Cardiac muscle cell (in vitro differentiated cells and primary cell): ENCODE measurements around the gene RYK. TPM values are rescaled to one million over a fixed set of nuclear protein-coding genes. Genes with fewer than 3 reads are reported as not detected.

Experiments
- DNase-seq, 2 donors: peaks; one replicate each; pipeline versions ENCODE4 v3.0.0 to v3.0.0-alpha.2; 2010 to 2017; ENCODE audit warnings: low read depth in 1 of 2, low spot score in 1 of 2
- H3K27ac ChIP-seq: fragments of 200-600 bp; sonication (generic); 2 replicates; pipeline ENCODE4 v1.5.1; 2016
- H3K27me3 ChIP-seq: fragments of 200-600 bp; sonication (generic); 2 replicates; pipeline ENCODE4 v1.6.0; 2016; ENCODE audit warnings: control low read depth
- H3K36me3 ChIP-seq: fragments of 200-600 bp; sonication (generic); 2 replicates; pipeline ENCODE4 v1.5.1; 2016; ENCODE audit warnings: control low read depth
- H3K4me1 ChIP-seq: fragments of 200-600 bp; sonication (generic); 2 replicates; pipeline ENCODE4 v1.8.1; 2017; ENCODE audit warnings: low read depth, mild to moderate bottlenecking, mixed run types
- H3K4me3 ChIP-seq: fragments of 200-600 bp; sonication (generic); 2 replicates; pipeline ENCODE4 v1.5.1; 2016; ENCODE audit warnings: mild to moderate bottlenecking
- H3K9me3 ChIP-seq: fragments of 200-600 bp; sonication (generic); 2 replicates; pipeline ENCODE4 v1.5.1; 2017; ENCODE audit warnings: low read depth, mild to moderate bottlenecking, control low read depth
- CTCF ChIP-seq: IDR thresholded peaks from 2 replicates; pipeline ENCODE4 v1.5.1; 2012; ENCODE audit warnings: low read depth, mild to moderate bottlenecking, low read length
- polyA plus RNA-seq: library from polyadenylated mRNA; unstranded; fragments of >200 nt; fragmentation: Nextera tagmentation; extraction: Ambion mirVana; gene quantifications from 2 replicates; pipeline ENCODE4 v1.2.1, GENCODE V29; 2016
- total RNA-seq: library from RNA; depleted of rRNA; stranded (reverse); fragments of >200 nt; gene quantifications from 2 replicates; pipeline ENCODE4 v1.2.3, GENCODE V29; 2016

Gene RYK
- total and polyA plus RNA-seq, 2 experiments from 2014 or later, result 61.8 to 73.3 TPM

GRCh38 chr3:134235577-134236076, 15.0 kb downstream of the RYK start:
- H3K27ac ChIP-seq, result peak overlapping the region; percentile 58
- H3K27me3 ChIP-seq, result no peaks in the 10 kb centered on the region

DNA sequence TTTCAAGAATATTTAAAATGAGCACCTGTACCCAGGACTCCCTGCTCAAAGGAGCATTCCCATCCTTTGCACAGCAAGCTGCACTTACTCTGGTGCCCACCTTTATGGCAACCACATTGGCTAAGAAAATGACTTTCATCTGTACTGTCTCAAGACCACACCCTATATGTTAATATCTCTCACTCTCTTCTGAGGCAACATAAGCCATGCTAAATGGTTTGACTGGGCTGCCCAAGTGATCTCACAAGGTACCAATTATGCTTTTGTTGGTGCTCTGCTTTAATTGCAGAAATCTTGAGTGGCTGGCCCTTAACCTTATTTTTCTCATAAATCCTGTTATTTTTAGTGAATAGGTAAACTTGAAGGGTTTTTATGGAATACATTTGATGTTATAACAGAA, 17.7 kb downstream of the RYK start:
- H3K27me3 ChIP-seq, result no peaks in the 10 kb centered on the region
- no peak for TF ChIP-seq CTCF
- no peaks in the 10 kb centered on the region for H3K36me3 ChIP-seq
- peaks cover 23% of the 10 kb centered on the region for H3K4me1 ChIP-seq
- no peak overlapping the region for H3K4me3 ChIP-seq
- H3K27ac ChIP-seq, result no peak overlapping the region
- DNase-seq, result no peak
- H3K9me3 ChIP-seq, result no peaks in the 10 kb centered on the region

More at GRCh38 chr3:134235577-134236076, 15.0 kb downstream of the RYK start:
- TF ChIP-seq CTCF, result no peak
- H3K4me1 ChIP-seq, result peaks cover 23% of the 10 kb centered on the region
- no peak for DNase-seq
- H3K36me3 ChIP-seq, result no peaks in the 10 kb centered on the region
- no peaks in the 10 kb centered on the region for H3K9me3 ChIP-seq
- no peak overlapping the region for H3K4me3 ChIP-seq

- Histone ChIP-seq H3K27me3 (no peaks in the 10 kb centered on the region), H3K36me3 (no peaks in the 10 kb centered on the region), H3K9me3 (no peaks in the 10 kb centered on the region), H3K4me3 (no peak overlapping the region), H3K27ac (no peak overlapping the region), H3K4me1 (peaks cover 23% of the 10 kb centered on the region)
- DNase-seq, result peak in 1 of 2 donors; percentile 37
- TF ChIP-seq CTCF, result no peak
These were observed 18.5 kb downstream of the RYK start for GRCh38 chr3:134232151-134232550.

GRCh38 chr3:134231131-134231530, 19.5 kb downstream of the RYK start:
- peak in 1 of 2 donors; percentile 77 for DNase-seq
- H3K4me3 ChIP-seq, result no peak overlapping the region
- H3K27me3 ChIP-seq, result no peaks in the 10 kb centered on the region
- TF ChIP-seq CTCF, result no peak
- H3K9me3 ChIP-seq, result no peaks in the 10 kb centered on the region
- peaks cover 17% of the 10 kb centered on the region for H3K4me1 ChIP-seq
- peak overlapping the region; percentile 23 for H3K27ac ChIP-seq
- no peaks in the 10 kb centered on the region for H3K36me3 ChIP-seq

GRCh38 chr3:134229038-134229437, 21.6 kb downstream of the RYK start:
- H3K27me3 ChIP-seq, result no peaks in the 10 kb centered on the region
- no peak for DNase-seq
- H3K9me3 ChIP-seq, result no peaks in the 10 kb centered on the region
- H3K36me3 ChIP-seq, result no peaks in the 10 kb centered on the region
- no peak overlapping the region for H3K4me3 ChIP-seq
- H3K4me1 ChIP-seq, result peaks cover 3% of the 10 kb centered on the region
- no peak overlapping the region for H3K27ac ChIP-seq
- TF ChIP-seq CTCF, result no peak

GRCh38 chr3:134228479-134228878, 22.2 kb downstream of the RYK start:
- no peak overlapping the region for H3K4me3 ChIP-seq
- H3K4me1 ChIP-seq, result peaks cover 3% of the 10 kb centered on the region
- no peaks in the 10 kb centered on the region for H3K9me3 ChIP-seq
- no peak overlapping the region for H3K27ac ChIP-seq
- no peak for DNase-seq
- H3K36me3 ChIP-seq, result no peaks in the 10 kb centered on the region
- no peak for TF ChIP-seq CTCF
- H3K27me3 ChIP-seq, result no peaks in the 10 kb centered on the region
